IPS DF 4.7 (cell line): Measurements from ENCODE around the gene SLC38A1.

Source experiments
- DNase-seq: peaks from one replicate; pipeline ENCODE4 v3.0.0-alpha.2; 2013; ENCODE audit warnings: low spot score; ENCODE audit errors: extremely low read depth

SLC38A1 gene

GRCh38 chr12:46233423-46233822 is 35.4 kb downstream of the SLC38A1 start:
- no peak for DNase-seq

GRCh38 chr12:46230983-46231382 is 37.9 kb downstream of the SLC38A1 start:
- no peak for DNase-seq

GRCh38 chr12:46230306-46230705 is 38.5 kb downstream of the SLC38A1 start:
- no peak for DNase-seq

GRCh38 chr12:46227616-46228015 is 41.2 kb downstream of the SLC38A1 start:
- no peak for DNase-seq

- DNase-seq, result no peak
Observed at GRCh38 chr12:46224386-46224785, 44.5 kb downstream of the SLC38A1 start.

GRCh38 chr12:46223047-46223446 is 45.8 kb downstream of the SLC38A1 start:
- no peak for DNase-seq

GRCh38 chr12:46222636-46223035 is 46.2 kb downstream of the SLC38A1 start:
- no peak for DNase-seq

- DNase-seq, result no peak
Observed at GRCh38 chr12:46221255-46222128, 47.4 kb downstream of the SLC38A1 start.

GRCh38 chr12:46219877-46220655 is 48.8 kb downstream of the SLC38A1 start:
- no peak for DNase-seq

- no peak for DNase-seq
Observed at GRCh38 chr12:46219132-46219876, 49.5 kb downstream of the SLC38A1 start.

GRCh38 chr12:46218322-46219095 is 50.3 kb downstream of the SLC38A1 start:
- DNase-seq, result no peak

GRCh38 chr12:46217541-46218321 is 51.1 kb downstream of the SLC38A1 start:
- DNase-seq, result no peak

GRCh38 chr12:46214668-46215436 is 54.0 kb downstream of the SLC38A1 start:
- DNase-seq, result no peak

GRCh38 chr12:46212108-46212982 is 56.5 kb downstream of the SLC38A1 start:
- DNase-seq, result no peak

GRCh38 chr12:46210873-46211439 is 57.9 kb downstream of the SLC38A1 start:
- DNase-seq, result no peak

GRCh38 chr12:46209914-46210872 is 58.6 kb downstream of the SLC38A1 start:
- no peak for DNase-seq

GRCh38 chr12:46209170-46209569 is 59.7 kb downstream of the SLC38A1 start:
- DNase-seq, result no peak
